Uterus (tissue), 2 donors: ENCODE measurements around the gene ICAM3.

Experiments used
- POLR2A ChIP-seq, 2 donors: fragments of 450-650 bp; IDR thresholded peaks; one replicate each; pipeline ENCODE4 v1.6.1; 2016; ENCODE audit warnings: antibody characterized with exemption in 2 of 2, mild to moderate bottlenecking in 1 of 2, moderate library complexity in 1 of 2
- TF ChIP-seq, protein P1 (sequence below), 4 experiments: fragments of 200-600 bp in 2 of 4; fragments of 450-650 bp in 2 of 4; sonication (generic) in 2 of 4; IDR thresholded peaks; one replicate each; pipeline ENCODE4 v1.5.1; 2016 to 2019; ENCODE audit warnings: antibody characterized with exemption in 4 of 4, mild to moderate bottlenecking in 2 of 4, moderate library complexity in 1 of 4

DNA sequence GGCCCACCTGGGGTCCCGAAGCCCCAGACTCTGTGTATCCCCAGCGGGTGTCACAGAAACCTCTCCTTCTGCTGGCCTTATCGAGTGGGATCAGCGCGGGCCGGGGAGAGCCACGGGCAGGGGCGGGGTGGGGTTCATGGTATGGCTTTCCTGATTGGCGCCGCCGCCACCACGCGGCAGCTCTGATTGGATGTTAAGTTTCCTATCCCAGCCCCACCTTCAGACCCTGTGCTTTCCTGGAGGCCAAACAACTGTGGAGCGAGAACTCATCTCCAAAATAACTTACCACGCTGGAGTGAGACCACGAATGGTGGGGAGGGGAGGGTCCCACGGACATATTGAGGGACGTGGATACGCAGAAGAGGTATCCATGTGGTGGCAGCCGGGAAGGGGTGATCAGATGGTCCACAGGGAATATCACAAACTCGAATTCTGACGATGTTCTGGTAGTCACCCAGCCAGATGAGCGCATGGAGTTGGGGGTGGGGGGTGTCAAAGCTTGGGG, 50.7 kb downstream of the ICAM3 start:
- TF ChIP-seq, protein P1, sequence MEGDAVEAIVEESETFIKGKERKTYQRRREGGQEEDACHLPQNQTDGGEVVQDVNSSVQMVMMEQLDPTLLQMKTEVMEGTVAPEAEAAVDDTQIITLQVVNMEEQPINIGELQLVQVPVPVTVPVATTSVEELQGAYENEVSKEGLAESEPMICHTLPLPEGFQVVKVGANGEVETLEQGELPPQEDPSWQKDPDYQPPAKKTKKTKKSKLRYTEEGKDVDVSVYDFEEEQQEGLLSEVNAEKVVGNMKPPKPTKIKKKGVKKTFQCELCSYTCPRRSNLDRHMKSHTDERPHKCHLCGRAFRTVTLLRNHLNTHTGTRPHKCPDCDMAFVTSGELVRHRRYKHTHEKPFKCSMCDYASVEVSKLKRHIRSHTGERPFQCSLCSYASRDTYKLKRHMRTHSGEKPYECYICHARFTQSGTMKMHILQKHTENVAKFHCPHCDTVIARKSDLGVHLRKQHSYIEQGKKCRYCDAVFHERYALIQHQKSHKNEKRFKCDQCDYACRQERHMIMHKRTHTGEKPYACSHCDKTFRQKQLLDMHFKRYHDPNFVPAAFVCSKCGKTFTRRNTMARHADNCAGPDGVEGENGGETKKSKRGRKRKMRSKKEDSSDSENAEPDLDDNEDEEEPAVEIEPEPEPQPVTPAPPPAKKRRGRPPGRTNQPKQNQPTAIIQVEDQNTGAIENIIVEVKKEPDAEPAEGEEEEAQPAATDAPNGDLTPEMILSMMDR (IDR thresholded peaks at IDR 0.05), result no peak
- TF ChIP-seq POLR2A (IDR thresholded peaks at IDR 0.05), result no peak
